Measurements from ENCODE around the gene MYOM1.

- TF ChIP-seq EP300 (IDR thresholded peaks at IDR 0.05; ENCODE audit: borderline replicate concordance) (no peak), RAD21 (IDR thresholded peaks at IDR 0.05; ENCODE audit: low read depth) (no peak), CEBPB (IDR thresholded peaks at IDR 0.05) (no peak), NFIC (IDR thresholded peaks at IDR 0.05) (no peak), REST (IDR thresholded peaks at IDR 0.05; ENCODE audit: low read depth) (no peak), FOXM1 (IDR thresholded peaks at IDR 0.05; ENCODE audit: borderline replicate concordance, low read depth) (no peak), CREB1 (IDR thresholded peaks at IDR 0.05; ENCODE audit: low read depth) (no peak)
- TF ChIP-seq, protein P1, sequence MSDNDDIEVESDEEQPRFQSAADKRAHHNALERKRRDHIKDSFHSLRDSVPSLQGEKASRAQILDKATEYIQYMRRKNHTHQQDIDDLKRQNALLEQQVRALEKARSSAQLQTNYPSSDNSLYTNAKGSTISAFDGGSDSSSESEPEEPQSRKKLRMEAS (IDR thresholded peaks at IDR 0.05): no peak
Observed at GRCh38 chr18:3221496-3221895, 1.7 kb upstream of the MYOM1 start.

Data from Ishikawa (cell line).